CD1c-positive myeloid dendritic cell (primary cell): ENCODE measurements around the gene WHRN.

ENCODE experiments used
- DNase-seq: peaks from one replicate; pipeline ENCODE4 v3.0.0-alpha.2; 2016; ENCODE audit errors: extremely low spot score

The WHRN gene

DNA sequence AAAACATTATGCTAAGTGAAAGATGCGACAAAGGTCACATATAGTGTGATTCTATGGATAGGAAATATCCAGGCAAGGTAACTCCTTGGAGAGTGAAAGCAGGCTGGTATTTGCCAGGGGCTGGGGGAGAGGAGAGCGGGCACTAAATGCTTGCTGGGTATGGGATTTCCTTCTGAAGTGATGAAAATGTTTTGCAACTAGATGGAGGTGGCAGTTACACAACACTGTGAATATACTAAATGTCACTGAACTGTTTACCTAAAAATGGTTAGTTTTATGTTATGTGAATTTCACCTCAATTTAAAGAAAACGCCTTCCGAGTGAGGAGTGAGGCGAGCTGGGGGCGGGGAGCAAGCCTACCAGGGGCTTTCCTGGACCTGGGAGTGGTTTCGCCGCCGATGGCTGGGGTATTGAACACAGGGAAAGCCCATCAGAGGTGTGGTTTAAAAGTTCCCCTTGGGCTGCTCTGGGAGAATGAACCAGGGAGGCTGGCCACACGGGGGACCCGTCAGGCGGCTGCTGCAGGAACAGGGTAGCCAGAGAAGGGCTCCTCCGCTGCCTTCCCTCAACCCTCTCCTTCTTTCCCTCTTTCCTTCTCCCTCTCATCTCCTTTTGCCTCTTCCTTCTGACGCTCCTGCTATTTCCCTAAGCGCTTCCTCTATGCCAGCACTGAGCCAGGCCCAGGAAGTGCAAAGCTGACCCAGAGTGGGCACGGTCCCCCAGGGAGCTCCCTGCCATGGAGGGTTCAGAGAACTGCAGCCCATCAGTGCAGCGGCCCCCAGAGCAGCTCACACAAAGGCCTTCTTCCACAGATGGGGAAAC, 122.4 kb downstream of the WHRN start:
- DNase-seq: peak; percentile 54

DNA sequence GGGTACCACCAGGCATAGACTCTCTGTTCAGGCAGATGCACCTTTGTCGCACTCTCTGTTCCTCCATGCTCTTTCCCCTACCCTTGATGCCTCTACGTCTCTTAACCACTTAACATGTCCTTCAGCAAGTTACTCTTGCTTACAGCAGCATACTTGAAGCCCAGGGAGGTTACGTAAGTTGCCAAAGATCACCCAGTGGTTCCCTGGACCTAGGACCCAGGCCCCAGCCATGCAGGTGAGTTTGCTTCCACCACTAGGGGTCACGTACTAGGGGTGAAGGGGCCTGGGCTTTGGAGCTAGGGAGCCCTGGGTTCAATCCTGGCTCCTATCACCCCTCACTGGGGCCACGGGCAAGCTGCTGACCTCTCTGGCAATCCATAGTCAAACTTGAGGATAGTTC, 126.4 kb downstream of the WHRN start:
- DNase-seq: no peak

DNA sequence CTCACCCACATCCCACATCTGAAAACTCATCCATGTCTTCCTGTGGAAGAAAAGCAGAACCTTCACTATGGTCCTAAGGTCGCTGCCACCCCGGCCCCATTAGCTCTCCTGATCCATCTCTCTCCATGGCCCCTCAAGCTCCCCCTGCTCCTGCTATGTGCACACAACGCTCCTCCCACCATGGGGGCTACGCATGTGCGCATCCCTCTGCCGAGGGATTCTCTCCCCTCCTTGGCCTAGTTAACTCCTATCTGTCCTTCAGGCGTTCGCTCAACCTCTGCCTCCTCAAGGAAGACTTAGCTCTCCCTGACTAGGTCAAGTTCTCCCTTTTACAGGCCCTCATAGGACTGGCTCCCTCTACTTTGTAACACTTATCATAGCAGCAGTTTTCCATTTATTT, 127.3 kb downstream of the WHRN start:
- DNase-seq: no peak

DNA sequence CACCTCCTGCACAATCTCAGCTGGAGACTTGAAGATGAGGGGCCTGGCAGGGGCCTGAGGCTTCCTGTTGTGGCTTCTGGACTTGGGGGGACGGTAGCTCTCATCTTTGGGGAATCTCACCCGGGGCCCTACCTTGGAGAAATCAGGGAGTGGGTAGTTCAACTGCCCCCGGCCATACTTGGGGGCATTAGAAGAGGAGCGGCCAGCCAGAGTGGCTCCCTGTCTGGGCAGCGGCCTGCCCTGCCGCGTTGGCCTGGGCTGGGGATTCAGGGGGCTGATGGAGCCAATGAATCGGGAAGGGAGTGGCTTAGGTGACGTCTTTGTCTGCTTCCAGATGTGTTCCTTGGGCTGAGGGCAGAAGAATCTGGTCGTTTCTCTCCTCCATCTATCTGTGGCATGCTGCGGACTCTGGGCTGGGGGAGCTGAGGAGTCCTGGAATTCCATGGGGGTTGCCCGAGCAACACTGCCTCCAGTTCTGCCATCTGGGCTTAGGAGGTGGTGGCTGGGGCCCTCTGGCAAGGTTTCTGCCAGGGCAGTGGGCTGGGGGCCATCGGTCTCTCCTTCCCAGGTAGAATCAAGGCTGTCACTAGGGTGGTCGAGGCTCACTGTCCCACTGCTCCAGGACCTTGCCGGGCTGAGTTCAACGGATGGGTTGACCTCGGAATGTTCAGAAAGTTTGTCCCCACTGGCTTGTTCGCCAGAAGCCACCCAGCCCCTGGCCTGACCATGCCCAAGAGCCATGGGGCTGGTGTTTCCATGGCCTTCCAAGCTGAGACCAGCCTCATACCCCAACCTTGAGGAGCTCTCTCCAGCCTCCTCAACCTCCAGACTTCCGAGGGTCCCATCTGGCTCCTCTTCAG, 128.5 kb downstream of the WHRN start:
- no peak for DNase-seq

DNA sequence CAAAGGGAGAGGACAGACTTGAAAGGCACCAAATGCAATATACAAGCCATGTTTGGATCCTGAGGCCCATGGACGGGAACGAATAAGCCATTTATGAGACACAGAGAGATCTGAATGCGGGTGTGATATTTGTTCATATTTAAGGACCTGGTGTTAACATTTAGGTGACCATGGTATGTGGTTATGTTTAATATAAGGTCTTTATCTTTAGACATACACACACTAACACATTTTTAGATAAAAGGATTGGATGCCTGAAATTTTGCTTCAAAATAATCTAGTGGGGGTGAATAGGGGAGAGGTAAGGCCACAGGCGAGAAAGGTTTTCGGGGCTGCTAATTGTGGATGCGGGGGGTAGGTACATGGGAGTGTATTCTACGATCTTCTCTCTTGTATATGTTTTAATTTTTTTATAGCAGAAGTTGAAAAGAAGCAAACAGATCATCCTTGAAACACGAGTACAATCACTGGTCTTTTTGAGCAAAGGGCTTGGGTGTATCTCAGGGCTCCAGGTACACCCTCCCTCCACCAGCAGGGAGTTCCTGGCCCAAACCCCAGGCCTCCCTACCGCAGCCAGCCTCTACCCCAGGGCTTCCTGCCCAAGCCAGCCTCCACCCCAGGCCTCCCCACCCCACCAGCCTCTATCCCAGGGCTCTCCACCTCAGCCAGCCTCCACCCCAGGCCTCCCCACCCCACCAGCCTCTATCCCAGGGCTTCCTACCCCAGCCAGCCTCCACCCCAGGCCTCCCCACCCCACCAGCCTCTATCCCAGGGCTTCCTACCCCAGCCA, 129.7 kb downstream of the WHRN start:
- DNase-seq: no peak

DNA sequence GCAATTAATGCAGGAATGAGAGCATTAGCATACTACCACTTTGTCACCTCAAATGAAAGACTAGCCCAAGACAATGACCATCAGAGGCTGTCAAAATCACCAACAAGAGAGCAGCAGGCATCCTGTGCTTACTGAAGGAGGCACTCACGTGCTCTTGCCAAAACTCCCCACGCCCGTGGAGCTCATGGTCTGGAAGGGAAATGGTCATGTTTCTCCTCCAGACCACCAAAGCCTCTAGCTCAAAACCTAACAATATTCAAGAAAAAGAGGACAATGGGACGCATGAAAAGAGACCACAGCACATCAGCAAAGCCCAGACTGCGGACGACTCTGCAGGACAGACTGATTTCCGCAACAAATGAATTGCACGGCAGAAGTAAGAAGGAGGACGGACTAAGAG, 130.3 kb downstream of the WHRN start:
- no peak for DNase-seq

DNA sequence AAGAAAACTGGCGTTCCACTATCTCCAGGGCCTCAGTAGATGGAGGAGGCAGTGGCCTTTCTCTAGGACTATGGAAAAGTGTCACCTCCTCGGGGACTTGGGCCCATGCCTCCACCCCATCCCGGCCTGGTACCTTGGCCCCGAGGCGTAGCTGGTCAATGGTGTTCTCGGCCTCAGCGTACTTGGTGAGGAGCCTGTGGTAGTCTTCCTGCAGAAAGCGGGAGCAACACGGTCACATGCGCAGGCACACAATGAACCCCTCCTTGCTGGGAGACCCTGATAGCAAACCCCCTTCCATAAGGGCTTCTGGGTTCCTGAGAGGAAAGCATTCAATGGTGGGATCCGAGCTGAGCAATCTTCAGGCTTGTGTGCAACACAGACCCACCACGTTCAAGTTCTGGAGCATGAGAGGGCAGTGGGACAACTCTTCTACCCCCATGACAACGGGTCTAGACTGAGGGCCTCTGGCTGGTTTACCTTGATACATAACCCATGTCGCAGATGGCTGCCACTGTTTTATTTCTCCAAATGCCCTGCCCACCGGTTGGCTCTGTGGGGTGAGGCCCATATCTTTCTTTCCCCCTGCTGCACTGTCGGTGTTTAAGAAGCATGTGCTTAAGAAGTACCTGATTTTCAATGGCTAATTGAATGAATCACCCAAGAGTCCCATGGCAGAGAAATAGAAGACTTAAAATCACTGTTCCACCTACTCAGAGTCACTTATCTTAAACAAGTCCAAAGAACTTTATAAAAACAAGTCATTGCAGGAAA, 131.1 kb downstream of the WHRN start:
- no peak for DNase-seq

DNA sequence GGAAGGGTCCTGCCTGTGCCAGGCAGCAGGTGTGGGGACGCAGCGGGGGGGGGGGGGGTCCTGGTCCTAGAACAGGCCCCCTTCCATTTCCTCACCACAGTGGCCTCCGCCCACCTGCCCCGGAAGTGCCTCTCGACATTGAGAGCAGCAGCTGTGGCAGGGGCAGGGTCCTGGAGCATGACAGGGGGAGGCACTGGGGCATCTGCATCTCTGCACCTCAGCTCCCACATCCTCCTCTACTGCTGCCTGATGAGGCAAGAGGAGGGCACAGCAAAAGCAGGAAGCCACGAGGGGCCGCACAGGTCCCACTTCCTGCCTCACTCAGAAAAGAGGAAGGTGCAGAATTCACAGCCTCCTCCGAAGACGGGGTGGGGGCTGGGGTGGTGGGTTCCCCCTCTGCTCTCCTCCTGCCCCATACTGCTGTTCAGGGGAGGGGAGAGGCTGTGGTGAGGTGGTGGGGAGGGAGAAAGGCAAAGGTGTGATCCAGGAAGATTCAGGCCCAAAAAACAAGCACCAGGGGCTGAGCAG, 132.3 kb downstream of the WHRN start:
- DNase-seq: peak; percentile 92

DNA sequence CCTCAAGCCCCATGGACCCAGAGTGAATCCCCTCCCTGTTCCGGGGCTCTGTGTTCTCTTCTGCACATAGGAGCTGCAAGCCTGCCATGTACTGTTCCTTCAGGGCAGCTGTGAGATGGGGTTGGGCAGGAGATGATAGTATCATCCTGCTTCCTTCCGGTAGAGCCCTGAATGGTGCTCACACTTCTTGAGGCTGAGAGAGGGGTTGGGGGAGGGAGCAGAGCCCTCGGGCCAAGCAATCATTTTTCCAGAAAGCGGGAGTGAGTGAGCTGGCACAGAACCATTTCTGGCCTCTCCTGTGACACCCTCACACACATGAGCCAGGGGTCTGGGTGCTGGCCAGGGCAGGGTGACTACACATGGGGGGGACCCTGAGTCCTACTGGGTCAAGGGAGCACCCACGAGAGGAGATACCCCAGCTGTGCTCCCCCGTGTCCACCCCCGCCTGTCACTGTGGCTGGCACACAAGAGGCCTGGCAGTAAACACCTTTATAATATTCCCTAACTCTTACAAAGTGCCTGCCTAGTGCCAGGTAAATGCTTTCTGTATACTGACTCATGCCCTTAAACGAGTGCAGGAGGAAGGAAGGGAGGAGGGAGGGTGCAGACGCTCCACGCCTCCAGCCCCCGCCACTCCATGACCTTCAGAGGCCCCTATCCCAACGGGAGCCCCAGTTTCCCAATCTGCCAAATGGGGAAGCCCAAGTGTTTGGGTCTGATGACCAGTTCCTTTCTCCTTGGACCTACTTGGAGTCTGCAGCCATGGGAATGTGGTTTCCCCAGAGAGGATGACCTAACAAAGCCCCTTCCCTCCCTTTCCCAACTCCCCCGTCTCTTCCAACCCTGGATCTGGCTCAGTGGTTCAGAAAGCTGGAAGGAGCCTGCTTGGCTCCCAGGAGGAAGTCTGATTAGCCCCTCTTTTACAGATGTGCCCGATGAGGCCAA, 133.0 kb downstream of the WHRN start:
- peak; percentile 87 for DNase-seq

DNA sequence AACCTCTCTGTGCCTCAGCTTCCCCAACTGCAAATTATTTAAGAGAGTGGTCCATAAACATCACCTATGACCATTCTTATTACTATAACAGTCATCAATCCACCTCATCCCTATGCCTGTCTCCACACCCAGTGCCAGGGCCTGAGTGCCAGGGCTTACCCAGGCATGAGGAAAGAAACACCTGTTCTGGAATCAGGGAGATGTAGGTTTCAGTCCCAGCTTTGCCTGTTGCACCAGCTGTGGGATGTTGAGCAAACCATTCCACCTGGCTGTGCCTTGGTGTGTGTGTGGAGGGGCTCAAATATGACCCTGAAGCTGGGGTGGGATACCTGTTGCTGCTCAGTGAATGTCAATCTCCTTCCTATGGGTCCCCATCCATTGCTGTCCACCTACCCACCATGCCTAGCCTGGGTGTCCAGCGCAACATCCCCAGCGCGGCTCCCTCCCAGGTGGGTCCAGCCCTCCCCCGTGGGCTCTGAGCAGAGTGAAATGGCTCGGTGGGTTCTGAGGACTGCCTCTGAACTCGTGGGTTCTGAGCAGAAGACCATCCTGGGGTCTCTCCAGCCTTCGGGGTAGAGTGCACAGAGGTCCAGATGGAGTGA, 133.8 kb downstream of the WHRN start:
- DNase-seq: no peak

DNA sequence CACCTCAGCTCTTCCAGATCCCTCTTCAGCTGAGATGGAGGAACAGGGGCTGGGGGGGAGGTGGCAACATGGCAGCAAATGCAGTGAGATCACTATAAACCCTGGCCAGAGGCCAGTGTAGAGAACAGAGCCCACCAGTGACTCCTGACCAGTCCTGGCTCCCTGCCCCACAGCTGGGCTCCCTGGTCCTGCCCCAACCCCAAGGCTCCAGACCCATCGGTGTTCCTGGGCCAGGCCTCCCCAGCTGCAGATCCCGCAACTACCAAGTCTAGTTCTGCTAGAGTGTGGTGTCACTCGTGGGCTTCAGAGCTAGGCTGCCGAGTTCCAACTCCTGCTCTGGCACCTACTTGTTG, 134.3 kb downstream of the WHRN start:
- DNase-seq: no peak

DNA sequence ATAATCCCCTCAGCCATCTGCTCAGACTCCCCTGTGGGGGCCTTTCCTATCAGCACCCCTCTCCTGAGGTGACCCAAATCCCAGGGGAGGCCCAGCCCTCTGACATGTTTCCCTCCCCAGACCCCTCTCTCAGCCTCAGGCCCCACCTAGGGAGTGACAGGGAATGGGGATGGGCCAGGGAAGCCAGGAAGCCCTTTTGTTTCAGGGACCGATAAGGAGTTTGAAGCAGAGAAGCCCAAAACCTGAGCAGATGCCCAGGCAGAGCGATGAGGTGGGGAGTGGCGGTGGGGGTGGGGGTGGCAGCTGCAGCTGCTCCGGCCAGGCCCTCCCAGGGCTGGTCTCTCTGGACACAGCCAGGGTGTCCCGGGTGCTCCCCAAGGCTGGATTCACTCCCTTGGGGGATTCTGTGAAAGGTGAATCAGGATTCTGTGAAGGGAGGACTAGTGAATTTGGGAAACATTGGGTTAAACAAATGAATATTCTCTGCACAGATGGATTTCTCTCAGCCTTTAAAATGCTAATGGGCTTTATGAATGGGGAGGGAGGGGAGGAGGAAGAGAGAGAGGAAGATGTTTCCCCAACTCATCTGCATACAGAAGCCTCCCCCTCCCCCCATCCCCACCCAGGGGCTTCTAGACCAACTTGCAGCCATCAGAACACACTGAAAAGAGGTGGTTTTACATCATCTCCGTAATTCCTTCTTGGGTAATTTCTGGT, 134.9 kb downstream of the WHRN start:
- no peak for DNase-seq

DNA sequence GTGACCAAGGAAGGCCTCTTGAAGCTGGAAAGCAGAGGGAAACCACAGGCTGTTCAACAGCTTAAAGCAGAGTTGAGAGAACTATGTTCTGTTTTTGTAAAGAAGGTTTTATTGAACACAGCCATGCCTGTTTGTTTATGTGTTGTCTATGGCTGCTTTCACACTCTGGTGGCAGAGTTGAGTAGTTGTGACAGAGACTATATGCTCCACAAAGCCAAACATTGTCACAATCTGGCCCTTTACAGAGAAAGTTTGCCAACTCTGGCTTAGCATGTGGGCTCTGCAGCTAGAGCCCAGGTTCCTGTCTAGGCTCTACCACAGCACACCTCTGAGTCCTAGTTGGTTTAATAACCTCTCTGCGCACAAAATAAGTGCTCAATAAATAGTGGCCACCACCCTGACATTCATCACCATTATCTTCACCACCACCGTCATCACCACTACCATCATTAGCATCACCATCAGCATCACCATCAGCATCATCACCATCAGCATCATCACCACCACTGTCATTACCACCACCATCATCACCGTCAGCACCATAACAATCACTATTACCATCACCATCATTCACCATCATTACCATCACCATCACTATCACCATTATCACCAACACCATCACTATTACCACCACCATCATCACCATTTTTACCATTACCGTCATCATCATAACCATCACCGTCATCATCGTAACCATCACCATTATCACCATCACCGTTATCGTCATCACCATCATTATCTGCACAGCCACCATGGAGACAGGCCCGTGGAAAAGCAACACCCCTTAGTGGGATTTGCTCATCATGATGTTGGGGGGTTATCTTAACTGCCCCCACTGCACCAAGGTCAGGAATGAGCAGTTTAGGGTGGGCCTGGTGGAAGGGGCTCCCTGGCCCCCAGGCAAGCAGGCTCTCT, 135.8 kb downstream of the WHRN start:
- DNase-seq: no peak

DNA sequence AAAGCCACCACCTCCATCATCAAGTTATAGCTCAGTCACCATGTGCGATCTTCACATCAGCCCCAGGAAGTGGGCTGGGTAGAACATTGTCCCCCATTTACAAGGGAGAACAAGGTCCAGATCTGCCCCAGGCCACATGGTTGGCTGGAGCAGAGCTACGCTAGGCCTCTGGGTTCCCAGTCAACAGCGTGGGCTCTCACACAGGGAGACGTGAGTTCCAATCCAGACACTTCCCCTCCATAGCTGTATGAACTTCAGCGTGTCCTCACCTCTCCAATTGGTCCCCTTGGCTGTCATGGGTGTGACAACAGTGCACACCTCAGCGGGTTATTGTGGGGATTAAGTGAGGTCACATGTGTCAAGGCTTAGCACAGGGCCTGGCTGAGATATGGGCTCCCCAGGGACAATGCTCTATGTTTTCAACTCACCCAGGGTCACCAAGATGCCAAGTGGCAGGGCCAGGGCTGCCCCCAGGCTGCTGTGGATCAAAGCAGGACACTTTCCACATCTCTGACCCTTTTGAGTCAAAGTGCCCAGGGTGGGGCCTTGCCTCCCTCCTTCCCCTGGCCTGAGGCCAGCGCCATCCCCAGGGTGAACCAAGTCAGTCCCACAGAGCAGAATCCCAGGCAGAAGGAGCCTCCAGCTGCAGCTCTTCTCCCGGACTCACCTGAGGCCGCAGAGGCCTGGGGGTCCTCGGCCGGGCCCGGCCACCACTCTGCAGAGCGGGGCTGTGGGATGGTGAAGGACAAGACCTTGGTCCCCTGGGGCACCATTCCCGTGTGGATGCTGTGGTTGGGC, 137.3 kb downstream of the WHRN start:
- no peak for DNase-seq

DNA sequence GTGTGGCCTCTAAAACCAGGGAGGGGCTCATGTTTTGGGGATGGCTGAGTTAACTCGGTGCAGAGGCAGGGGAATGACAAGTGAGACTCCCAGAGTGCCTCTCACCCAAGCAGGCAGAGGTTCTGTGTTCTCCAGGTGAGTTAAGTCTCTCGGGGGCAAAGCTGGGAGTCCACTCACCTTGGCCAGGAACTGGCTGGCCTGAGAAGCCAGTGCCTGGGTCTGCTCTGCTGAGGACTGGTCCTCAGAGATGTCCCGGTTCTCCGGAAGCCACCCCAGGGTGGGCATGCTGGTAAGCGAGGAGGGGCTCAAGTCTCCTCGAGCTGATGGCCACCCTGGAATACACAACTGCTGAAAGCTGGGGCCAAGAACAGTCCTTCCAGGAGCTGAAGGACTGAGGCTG, 137.9 kb downstream of the WHRN start:
- DNase-seq: no peak

DNA sequence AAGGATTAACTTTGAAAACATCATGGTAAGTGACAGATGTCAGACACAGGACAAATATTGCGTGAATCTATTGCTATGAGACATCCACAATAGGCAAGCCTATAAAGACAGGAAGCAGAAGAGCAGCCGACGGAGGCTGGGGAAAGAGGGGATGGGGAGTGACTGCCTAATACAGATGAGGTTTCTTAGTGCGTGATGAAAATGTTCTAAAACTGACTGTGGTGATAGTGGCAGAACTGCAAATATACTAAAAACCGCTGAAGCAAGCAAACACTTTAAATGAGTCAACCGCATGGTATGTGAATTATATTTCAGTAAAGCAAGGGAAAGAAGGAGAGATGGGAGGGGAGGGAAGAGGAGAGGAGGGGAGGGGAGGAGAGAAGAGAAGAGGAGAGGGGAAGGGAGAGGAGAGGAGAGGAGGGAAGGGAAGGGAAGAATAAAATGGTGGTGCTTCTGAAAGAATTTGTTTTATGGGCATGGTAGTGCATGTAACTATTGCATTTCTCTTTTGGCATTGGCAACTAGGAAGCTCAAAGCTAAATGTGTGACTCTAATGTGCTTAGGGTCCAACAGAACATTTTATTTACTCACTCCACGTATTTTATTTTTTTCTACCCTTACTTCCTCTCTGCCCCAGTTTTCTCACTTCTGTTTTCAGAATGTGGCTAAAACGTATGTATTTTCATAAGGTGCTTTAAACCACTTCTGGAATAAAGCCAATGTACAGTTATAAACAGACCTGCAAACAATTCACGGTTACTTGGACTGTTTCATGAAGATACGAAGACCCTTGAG, 138.7 kb downstream of the WHRN start:
- peak; percentile 73 for DNase-seq
